G401.6 (cell line): ENCODE results near the gene CRTC2.

Experiments
- FAIRE-seq: peaks from 2 replicates; lab custom pipeline; 2012; peaks lifted over from hg19 to GRCh38; lab: Jason Lieb, UNC

CRTC2 gene

DNA sequence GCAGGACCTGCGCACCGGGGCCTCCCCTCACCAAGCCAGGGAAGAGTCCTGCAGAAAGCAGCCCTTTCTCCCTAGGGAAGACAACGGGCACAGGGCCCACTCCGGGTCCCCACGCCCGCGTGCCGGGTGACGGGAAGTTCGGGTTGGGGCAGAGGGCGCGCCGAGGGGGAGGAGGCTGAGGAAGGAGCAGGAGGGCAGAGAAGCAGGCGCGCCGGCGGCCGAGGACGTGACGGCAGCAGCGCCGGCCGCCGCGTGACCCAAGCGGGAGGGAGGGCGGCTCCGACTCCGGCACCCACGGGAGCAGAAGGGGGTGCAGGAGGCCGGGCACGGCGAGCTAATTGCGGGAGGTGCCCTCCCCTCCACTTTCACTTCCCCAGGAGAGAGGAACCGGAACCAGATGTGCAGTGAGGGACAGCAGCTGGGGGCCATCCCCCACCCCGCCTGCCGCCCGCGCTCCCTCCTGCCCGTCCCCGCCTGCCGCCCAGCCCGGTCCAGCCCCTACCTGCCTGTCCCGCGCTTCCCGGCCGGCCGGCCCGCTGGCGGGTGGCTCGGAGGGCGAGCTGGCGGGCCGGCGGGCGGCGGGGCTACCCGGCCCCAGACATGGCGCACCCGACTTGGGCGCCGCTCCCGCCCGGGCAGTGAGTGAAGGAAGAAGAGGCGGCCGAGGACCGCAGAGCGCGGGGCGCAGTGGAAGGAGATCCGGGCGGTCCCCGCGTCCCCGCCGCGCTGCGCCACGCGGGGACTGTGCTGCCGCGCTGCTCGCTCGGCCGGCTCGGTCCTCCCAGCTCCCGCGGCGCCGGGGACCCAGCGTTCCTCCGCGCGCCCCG, 12.4 kb downstream of the CRTC2 start:
- no peak for FAIRE-seq

DNA sequence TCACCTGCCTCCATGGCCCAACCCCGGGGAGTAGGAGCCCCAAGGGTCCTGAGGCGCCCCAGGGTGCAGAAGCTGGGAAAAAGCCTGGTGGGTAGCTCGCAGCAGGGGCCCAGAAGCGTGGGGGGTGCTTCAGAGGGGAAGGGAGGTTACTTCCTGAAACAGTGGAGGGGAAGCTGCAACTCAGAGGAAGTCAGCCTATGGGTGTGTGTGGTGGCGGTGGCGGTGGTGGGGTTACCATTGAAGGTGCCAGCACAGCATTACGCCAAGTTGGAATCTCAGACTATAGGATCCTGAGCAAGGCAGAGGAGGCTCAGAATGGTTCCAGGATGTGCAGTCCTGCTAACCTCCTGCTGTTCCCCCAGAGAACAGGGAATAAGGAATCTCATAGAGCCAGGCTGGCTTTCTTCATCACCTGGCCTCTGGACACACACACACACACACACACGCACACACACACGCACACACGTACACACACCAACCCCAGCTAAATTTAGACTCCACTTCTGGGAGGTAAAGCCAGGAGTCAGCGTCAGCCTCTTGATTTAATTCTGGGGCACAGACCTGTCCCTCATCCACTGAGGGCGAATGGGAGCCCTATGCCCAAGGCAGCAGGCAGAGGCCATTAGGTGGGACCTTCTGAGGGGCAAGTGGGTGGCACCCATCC, 13.1 kb downstream of the CRTC2 start:
- no peak for FAIRE-seq

DNA sequence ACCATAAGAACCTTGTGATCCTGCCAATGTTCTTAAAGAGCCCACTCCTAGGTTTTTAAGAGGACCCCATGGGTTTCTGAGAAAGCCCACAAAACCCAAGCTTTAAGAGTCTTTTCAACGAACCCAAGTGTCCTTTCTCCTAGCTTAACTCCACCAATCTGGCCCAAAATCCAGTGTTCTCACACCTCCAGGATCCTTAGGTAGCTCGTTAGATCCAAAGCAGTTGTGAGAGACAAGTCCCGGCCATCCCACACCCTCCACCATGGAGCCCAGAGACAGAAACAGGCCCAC, 13.6 kb downstream of the CRTC2 start:
- no peak for FAIRE-seq

DNA sequence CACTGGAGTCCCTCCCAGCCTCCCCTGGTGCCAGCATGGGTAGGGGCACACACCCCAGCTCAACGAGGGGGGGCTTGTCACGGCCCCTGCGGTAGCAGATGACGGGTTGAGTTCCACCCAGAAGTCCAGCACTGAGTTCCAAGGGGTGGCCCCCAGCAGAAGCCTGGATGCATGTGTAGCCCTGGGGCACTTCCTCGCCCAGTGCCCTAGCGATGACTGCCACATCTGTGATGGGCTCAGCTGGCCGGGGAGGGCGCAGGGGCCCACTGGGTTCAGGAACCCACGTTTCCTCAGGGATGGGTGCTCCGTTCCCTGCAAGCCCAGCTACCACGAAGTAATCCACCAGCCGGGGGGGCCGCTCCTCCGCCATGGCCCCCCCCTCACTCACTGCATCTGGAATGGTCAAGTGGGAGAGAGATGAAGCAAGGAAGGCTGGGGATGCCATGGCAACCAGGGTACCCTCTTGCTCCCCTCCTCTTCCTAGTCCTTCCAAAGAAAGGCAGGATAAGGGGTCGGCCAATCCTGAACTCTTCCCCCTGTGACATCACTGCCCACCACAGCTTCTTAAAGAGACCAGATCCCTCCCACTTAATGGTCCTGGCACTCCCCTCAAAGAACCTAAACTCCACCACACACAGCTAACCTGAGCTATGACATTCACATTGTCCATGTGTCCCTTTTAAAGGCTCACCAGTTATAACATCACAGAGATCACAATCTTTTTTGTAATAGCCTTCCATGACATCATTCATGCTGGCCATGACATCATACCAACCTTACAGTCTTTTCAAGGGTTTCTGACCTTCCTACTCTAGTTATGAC, 14.2 kb downstream of the CRTC2 start:
- no peak for FAIRE-seq

DNA sequence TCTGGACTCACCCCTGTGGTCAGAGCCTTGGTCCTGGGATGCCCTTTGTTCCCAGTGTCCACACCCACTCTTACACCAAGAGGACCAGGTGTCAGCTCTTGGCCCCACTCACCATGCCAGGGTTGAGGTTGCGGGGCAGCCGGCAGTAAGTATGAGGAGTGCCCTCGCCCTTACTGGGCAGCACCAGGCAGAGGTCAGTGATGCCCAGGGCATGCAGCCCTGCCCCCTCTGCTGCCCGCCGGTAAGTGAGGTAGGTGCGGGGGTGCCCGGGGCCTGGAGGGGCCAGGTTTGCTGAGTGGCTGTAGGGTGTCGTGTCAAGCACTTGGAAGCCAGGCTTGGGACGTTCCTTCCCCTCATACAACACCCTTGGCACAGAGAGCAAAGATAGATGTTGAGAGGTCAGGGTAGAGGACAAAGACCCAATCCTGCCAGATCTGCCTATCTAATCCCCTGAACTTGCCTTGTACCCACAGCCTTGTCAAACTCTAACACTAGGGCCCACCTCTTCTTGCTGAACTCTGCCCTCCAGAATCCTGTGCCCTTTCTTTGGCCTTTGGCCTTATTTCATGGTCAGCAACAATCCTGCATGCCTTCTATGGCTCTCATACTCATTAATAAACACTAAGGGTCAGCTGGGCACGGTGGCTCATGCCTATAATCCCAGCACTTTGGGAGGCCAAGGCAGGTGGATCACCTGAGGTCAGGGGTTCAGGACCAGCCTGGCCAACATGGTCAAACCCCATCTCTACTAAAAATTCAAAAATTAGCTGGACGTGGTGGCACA, 15.5 kb downstream of the CRTC2 start:
- no peak for FAIRE-seq

DNA sequence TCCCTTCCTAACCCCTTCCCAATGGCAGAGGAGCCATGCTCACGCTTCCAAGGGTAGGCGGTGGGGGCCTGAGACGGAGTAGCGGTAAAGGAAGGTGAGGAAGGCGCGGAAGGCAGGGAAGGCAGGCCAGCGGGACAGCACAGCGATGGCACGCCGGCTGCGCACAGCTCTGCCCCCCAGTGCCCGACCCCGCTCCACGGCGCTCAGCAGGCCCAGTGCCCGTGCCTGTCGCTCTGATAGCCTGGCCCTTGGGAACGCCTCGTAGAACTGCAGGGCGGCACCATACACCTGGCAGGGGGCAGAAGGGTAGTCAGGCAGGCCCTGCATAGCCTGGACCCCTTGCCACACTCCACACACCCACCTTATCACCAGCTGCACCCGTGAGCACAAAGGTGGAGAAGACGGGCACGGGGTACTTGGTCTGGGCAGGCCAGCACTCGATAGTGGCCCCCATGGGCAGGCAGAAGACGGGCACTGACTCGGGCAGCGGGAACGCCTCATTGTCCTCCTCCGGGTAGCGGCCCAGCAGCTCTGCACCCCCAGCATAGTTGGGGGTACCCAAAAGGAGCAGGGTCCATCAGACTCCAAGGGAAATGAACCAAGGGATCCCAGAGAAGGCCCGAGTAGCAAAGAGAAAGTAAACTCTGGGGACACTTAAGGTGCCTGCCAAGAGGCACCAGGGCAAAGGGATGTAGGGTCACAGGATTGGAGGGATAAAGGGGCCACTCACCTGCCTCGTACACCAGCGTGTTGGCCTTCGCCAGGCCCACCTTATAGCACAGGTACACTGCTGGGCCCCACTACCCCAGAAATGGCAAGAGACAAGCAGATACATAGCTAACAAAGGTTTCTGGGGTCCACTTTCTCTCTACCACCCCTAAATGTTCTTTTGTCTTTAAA, 16.3 kb downstream of the CRTC2 start:
- FAIRE-seq: no peak

DNA sequence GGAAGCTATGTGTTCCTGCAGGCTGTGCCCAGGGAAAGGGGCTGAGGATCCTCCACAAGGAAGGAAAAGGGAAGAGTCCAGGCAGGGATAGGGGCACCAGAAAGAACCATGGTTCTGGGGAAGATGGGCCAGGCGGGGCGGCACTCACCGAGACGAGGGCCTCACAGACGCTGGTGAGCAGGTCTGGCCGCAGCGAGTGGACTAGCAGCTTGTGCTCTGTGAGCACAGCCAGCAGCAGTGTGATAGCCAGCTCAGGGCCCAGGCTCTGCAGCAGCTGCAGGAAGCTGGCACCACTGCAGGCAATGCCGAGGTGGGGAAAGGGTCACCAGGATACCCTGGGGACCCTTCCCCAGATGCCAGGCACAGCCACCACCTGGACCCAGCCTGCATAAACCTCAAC, 17.7 kb downstream of the CRTC2 start:
- no peak for FAIRE-seq

DNA sequence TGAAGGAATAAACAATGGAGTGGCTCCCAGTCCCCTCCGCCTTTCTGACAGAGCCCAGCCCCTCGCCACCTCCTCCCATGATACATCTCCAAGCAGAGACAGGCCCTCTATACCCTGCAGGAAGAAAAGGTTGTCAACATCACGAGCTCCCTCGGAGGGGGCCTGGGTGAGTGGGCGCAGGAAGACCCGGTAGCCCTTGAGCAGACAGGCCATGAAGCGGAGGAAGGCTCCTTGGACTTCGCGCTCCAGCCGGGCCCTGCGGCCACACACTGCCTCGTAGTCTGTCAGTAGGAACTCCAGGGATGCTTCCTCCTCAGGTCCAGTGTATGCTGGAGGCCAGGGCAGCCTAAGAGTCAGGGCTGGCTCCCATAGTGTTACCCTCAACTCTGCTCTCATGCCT, 18.9 kb downstream of the CRTC2 start:
- FAIRE-seq: no peak

DNA sequence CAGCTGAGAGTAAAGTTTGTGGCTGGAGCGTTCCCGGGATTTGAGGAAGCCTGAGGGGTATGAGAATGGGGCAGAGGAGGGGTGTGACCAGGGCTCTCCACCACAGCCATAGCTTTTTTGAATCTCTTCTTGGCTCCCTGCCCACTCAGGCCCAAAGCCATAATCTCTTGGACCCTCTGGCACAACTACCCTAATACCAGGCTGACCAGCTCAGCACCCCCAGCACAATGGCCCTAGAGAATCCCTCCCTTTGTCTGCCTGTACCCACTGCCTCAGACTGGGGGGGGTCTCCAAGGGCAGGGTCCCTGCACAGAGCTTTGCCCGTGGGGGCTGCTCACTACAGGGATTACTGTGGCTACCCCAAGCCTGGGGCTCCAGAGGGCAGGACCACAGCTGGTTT, 19.4 kb downstream of the CRTC2 start:
- no peak for FAIRE-seq

DNA sequence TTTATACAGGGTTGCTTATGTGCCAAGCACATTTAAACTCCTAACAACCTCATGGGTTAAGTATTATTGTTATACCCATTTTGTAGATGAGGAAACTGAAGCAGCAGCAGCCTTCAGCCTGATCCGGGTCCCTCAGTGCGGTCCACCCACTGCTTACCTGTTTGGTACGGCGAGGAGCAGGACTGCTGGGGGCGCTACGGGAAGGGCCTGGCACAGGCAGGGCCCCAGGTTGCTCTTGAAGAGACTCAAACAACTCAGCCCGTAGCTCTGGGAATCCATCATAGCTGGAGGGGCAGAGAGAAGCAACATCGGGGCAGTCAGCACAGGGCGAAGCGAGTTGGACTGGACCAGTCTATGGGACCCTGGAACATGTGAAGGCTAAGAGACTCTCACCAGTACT, 21.1 kb downstream of the CRTC2 start:
- no peak for FAIRE-seq

DNA sequence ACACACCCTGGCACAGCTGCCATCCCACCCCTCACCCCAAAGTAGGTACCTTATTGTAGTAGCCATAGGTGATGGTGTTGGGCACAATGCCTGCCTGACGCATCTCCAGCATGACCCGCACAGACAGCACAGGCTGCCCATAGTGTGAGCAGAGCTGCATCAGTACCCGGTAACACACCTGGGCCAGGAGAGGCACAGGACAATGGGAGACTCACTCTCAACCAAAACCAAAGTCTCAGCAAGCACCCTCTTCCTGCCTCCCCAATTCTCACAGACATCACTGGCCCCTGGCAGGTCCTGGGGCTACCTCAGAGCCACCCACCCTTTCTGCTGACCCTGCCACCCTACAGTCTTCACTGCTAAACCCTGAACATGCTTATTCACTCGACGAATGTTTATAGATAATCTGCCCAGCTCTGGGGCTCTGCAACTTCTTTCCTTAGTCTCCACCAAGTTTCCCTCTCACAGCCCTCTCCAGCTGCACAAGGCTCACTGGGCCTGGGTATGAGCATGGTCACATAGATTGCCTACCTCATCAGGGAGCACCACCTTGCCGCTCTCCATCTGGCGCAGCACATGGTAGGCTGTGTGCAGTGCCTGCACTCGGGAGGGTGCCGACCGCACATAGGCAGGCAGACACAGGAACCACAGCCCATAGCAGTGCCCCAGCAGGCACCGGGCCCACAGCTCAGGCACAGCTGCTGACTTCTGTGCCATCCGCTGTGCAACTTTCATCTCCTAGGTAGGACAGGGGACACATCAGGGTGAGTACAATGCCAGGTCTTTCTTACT, 22.2 kb downstream of the CRTC2 start:
- FAIRE-seq: no peak

DNA sequence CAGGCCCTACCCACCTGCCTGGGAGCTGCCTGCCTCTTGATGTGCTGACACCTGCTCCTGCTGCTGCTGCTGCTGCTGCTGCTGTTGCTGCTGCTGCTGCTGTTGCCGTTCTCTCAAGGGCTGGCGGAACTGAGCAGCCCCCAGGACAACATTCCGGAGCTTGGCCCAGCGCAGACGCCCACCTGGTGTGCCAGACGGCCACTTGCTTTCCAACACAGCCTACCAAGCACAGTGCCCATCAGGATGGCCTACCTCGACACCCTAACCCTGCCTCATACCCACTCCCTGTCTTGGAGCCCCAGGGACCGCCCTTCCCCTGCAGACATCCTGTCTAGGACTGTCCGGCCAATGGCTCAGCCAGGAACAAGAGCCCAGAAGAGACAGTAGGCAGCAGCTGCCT, 23.7 kb downstream of the CRTC2 start:
- FAIRE-seq: no peak

DNA sequence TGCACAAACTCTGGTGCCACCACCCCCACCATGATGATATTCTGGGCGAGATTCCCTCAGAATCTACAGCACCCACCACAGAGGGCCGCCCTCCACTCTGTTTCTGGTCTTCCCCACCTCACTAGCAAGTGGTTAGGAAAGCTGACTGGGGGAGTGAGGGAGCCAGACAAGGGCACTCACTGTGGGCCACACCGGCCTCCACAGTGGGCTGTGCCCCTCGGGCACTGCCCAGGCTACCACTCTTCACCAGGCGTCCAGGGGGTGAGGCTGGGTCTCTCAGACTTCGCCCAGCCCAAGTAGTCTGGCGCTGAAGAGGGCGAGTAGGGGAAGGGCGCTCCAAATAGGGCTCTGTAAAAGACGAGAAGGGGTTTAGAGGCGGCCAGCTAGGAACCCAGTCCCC, 24.5 kb downstream of the CRTC2 start:
- no peak for FAIRE-seq

DNA sequence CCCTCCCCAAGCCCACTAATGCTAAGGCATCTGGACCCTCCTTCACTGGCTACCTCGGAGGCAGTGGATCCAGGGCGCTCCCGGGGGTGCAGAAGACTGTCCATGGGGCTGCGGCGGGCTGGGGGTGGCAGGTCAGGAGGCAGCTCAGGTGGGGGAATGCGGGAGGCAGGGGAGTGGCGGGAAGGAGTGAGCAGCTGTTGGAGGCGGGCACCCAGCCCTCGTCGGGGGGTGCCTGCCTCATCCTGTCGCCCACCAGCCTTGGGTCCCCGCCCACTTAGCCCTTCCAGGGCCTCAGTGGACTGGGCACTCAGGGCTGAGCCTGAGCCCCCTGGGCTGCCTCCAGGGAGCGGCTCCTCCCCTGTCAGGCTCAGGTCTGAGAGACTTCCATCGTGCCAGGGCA, 25.0 kb downstream of the CRTC2 start:
- FAIRE-seq: no peak

DNA sequence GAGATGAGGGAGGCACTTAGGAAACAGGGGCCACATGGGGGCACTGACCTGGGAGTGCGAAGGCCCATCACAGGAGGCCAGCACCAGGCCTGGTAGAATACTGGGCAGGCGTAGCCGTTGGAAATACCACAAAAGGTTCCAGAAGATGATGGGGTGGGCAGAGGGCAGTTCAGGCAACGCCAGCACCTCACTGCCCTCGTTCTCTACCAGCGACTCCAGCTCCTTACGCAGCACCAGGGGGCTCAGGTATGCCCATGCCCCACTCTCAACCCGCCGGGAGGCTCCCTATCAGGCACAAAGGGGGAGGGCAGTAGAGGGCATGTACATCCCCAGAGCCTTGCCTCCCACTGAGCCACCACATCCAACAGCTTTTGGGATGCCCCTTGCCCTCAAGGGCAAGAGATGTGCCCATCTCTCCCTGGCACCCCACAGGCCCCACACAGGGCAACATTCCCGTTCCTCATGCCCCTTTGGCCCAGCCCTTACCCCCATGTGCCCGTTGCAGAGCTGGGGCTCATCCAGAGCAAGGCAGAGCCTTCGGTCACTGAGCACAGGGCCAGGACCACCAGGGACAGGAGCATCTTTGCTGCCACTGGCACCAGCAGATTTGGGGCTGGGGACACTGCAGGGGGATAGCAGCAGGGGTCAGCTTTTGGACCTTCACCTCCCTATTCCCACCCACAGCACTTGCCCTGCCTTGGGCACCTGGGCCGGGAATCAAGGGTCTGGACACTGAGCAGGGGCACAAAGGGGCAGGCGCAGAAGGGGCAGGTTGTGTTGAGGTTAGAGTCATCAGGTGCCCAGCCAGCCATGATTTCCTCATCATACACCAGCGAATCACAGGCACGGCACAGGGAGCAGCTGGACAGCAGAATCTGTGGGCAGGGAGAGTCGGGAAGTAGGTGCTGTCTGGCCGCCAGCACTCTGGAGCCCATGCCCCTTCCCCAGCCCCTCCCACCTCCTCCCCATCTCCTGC, 26.0 kb downstream of the CRTC2 start:
- no peak for FAIRE-seq

DNA sequence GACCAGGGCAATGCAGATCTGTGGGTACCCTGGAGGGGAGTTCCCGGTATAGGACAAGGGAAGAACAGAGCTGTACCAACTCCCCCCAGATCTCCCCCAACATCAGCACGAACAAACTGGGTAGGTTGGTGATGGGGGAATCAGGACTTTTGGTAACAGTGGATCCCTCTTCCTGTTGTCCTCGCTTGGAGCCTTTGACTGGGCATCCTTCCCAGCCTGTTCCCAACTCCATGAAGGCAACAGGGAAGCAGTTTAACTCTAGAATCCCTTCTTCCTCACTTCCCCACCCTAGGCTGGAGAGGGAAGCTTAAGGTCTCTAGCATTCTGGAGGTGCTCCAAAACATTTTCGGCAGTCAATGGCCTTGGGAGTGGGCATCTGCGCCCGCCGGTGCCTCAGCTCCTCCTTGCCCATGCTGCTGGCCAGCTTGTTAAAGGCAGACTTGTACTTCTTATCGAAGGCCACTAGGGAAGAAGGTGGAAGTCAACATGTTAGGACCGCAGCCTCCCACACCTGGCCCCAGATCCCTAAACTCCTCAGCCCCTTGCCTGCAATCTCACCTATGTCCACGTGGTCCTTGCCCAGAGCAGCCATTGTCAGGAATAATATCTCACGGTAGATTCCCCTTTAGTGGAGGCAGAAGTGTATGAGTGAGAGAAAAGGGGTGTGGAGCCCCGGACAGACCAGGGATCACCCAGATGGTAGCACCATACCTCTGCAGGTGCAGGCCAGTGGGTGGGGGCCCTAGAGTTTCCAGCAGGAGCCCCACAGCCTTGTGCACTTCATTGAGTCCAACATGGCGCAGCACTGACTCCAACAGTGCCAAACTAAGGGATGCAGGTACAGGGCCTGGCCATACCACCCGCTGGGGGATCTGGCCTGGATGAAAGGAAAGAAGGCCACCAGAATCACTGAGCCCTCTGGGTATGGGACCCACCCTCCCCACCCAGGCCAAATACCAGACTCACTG, 28.1 kb downstream of the CRTC2 start:
- no peak for FAIRE-seq

DNA sequence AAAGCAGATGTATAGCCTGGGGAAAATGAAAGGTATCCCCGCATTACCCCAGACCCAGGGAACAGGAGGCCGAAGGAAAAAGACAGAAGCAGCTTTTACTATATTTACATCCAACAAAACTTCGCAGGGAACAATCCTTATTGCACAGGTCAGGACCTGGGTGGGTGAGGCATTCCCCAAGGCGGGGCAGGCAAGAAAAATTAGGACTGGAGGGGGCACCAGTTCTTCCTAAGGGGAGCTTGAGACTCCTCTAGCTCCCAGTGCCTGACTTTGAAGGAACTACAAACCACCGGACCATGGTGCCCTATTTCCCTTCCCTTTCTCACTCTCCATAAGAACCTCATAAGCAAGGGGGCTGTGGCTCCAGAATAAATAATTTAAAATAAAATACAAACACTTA, 29.0 kb downstream of the CRTC2 start:
- FAIRE-seq: no peak

DNA sequence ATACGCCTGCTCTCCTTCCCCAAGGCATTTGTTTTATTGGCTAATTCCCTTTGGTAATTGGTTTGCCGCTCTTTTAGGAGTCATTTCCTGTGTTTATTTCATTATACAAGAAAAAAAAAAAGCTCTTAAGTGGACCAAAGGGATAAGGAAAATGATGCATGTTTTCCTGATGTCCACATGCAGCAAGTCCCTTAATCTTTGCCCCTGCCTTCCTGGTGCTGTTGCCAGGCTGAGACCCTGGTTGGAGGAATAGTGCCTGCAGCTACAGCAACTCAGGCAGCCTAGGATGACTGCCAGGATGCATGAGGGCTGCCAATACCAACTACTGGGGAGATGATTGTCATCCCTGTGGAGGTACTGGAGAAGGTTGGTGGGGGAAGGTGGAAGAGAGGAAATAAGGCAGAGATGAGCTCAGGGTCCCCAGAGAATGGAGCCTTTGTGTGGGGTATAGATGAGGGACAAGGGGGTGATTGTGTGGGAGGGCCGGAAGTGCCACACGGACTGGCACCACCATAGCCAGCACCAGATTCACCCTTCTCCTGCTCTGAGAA, 29.5 kb downstream of the CRTC2 start:
- no peak for FAIRE-seq
